K562 (cell line): ENCODE data around the gene TAGLN3. TPM values are rescaled to one million over a fixed set of nuclear protein-coding genes. Genes with fewer than 3 reads are reported as not detected.

Experiments
- ATAC-seq: fragments of 200-7000 bp; cut with Tn5 transposase; 3 replicates; pipeline ENCODE4 v1.9.1; 2020; ENCODE audit warnings: moderate library complexity
- BruUV-seq: library from RNA; stranded (reverse); fragments of 400-500 nt; replicated peaks from 2 replicates; lab custom pipeline; 2021; lab: Mats Ljungman, UMichigan
- CTCF ChIA-PET: fragments of 300-600 bp; formaldehyde crosslinking; extraction: SDS; loops from one replicate; lab custom pipeline; 2021; ENCODE audit warnings: low intra/inter-chr PET ratio; lab: Yijun Ruan, JAX
- POLR2A ChIA-PET: fragments of 300-600, 350-650 bp; sonication (Branson Sonifier 250); formaldehyde crosslinking; extraction: SDS; loops from one replicate; lab custom pipeline; 2021; ENCODE audit warnings: antibody characterized with exemption, inconsistent platforms; lab: Yijun Ruan, JAX
- DNase-seq, 4 experiments: peaks; one replicate each; pipeline versions ENCODE4 v3.0.0 to v3.0.0-alpha.2; 2011 to 2018; ENCODE audit warnings: low spot score in 3 of 4, mixed read lengths in 3 of 4; ENCODE audit errors: extremely low read depth in 1 of 4
- FAIRE-seq: peaks from 2 replicates; lab custom pipeline; 2011; peaks lifted over from hg19 to GRCh38; lab: Jason Lieb, UNC
- H2AFZ ChIP-seq: 2 replicates; pipeline ENCODE4 v1.6.0; 2011; ENCODE audit warnings: low read depth, low read length, control low read depth, inconsistent platforms
- H3K27ac ChIP-seq: fragments of 200-600 bp; 3 replicates; pipeline ENCODE4 v1.8.0; 2011; ENCODE audit warnings: low read depth, mild to moderate bottlenecking, control low read depth, inconsistent platforms, low read length, moderate library complexity, mixed read lengths; ENCODE audit errors: extremely low read depth
- H3K27me3 ChIP-seq, 2 experiments: fragments of 300-600 bp in 1 of 2; 2 replicates in 1 of 2; 3 replicates in 1 of 2; pipeline versions ENCODE4 v1.6.0 to v1.8.0; 2011; ENCODE audit warnings: inconsistent platforms in 2 of 2, low read length in 2 of 2, mild to moderate bottlenecking in 1 of 2, mixed read lengths in 1 of 2, moderate library complexity in 1 of 2; ENCODE audit not compliant: control insufficient read depth in 2 of 2, insufficient read depth in 2 of 2
- H3K36me3 ChIP-seq: fragments of 300-600 bp; 3 replicates; pipeline ENCODE4 v1.8.0; 2011; ENCODE audit warnings: mild to moderate bottlenecking, low read length, inconsistent platforms; ENCODE audit not compliant: control insufficient read depth, insufficient read depth
- H3K4me1 ChIP-seq, 2 experiments: fragments of 200-600 bp in 1 of 2; replicated peaks in 1 of 2; 2 replicates in 1 of 2; 3 replicates in 1 of 2; pipeline versions ENCODE4 v1.5.1 to v1.8.0; 2011; ENCODE audit warnings: inconsistent platforms in 2 of 2, low read length in 2 of 2, mild to moderate bottlenecking in 1 of 2, mixed read lengths in 1 of 2, moderate library complexity in 1 of 2; ENCODE audit not compliant: control insufficient read depth in 2 of 2, insufficient read depth in 2 of 2
- H3K4me2 ChIP-seq: 2 replicates; pipeline ENCODE4 v1.6.1; 2011; ENCODE audit warnings: low read length, control low read depth, inconsistent platforms, mixed read lengths; ENCODE audit not compliant: insufficient read depth
- H3K4me3 ChIP-seq: fragments of 200-600 bp; sonication (generic), shearing (Covaris generic); 2 replicates; pipeline ENCODE4 v1.5.1; 2016; ENCODE audit warnings: control low read depth, inconsistent platforms
- H3K79me2 ChIP-seq: fragments of 200-600 bp; 3 replicates; pipeline ENCODE4 v1.8.0; 2011; ENCODE audit warnings: low read length, inconsistent platforms; ENCODE audit not compliant: control insufficient read depth, insufficient read depth
- H3K9ac ChIP-seq, 2 experiments: 2 replicates each; pipeline versions ENCODE4 v1.6.0 to v1.6.1; 2011; ENCODE audit warnings: low read depth in 2 of 2, low read length in 2 of 2, control low read depth in 1 of 2, inconsistent platforms in 1 of 2, mild to moderate bottlenecking in 1 of 2, mixed read lengths in 1 of 2; ENCODE audit not compliant: insufficient read depth in 1 of 2
- H3K9me1 ChIP-seq: one replicate; pipeline ENCODE4 v1.6.0; 2011; ENCODE audit warnings: inconsistent platforms, mild to moderate bottlenecking, low read length, moderate library complexity; ENCODE audit not compliant: control insufficient read depth, insufficient read depth
- H3K9me3 ChIP-seq: replicated peaks from 2 replicates; pipeline ENCODE4 v1.5.1; 2011; ENCODE audit warnings: low read depth, low read length, inconsistent platforms; ENCODE audit not compliant: control insufficient read depth, insufficient read depth
- H4K20me1 ChIP-seq: replicated peaks from 2 replicates; pipeline ENCODE4 v1.6.1; 2011; ENCODE audit warnings: low read length, inconsistent platforms, mixed read lengths; ENCODE audit not compliant: control insufficient read depth, insufficient read depth
- ETV6 ChIP-seq, 3 experiments: fragments of 150-350 bp in 1 of 3; sonication (generic) in 1 of 3; formaldehyde crosslinking in 1 of 3; IDR thresholded peaks; 2 replicates each; pipeline versions ENCODE4 v1.6.1 to v1.8.0; 2014 to 2022; ENCODE audit warnings: borderline replicate concordance in 2 of 3, low read depth in 2 of 3, antibody characterized with exemption in 1 of 3, low read length in 1 of 3, mild to moderate bottlenecking in 1 of 3, missing genetic modification reagents in 1 of 3
- PCBP1 ChIP-seq: fragments of 200-400 bp; formaldehyde crosslinking; IDR thresholded peaks from 2 replicates; pipeline ENCODE4 v1.6.1; 2018; ENCODE audit warnings: mild to moderate bottlenecking, low read depth, low read length; ENCODE audit not compliant: poor library complexity, severe bottlenecking
- RBBP5 ChIP-seq: fragments of 200-600 bp; sonication (generic); IDR thresholded peaks from 2 replicates; pipeline ENCODE4 v1.6.1; 2012; ENCODE audit warnings: borderline replicate concordance, mild to moderate bottlenecking, low read length, control low read depth, inconsistent platforms; ENCODE audit not compliant: insufficient read depth, poor library complexity, severe bottlenecking
- WGBS: fragments of 100-300 bp; shearing (Covaris generic); methylation state at CpG from one replicate; pipeline ENCODE4 v1.1.6; 2016; ENCODE audit warnings: low coverage, mixed read lengths; ENCODE audit not compliant: insufficient coverage; ENCODE audit errors: missing lambda C conversion rate; 5-methylcytosine and 5-hydroxymethylcytosine counted together
- in situ Hi-C: fragments of 300-500 bp; cut with MboI; formaldehyde crosslinking; loops from 4 replicates; pipeline ENCODE4 v1.15.0; 2018; ENCODE audit warnings: inconsistent platforms, mixed read lengths
- intact Hi-C: fragments of 100-400 bp; cut with micrococcal nuclease; formaldehyde crosslinking; loops from 2 replicates; pipeline ENCODE4 v1.14.2; 2022
- polyA plus RNA-seq, 8 experiments: library from polyadenylated mRNA; depleted of rRNA in 4 of 8; stranded (reverse) in 5 of 8; unstranded in 3 of 8; fragments of >200 nt; fragmentation: Nextera tagmentation in 2 of 8; fragmentation: Illumina TruSeq in 1 of 8; extraction: Ambion mirVana in 2 of 8; extraction: Trizol in 1 of 8; gene quantifications; 2 replicates each; pipeline versions ENCODE4 v1.2.1 to v1.2.3, GENCODE V29; 2011 to 2014; ENCODE audit warnings: inconsistent platforms in 1 of 8, missing spikeins in 1 of 8
- total RNA-seq, 7 experiments: library from RNA; depleted of rRNA in 6 of 7; stranded (reverse); fragments of >200 nt in 6 of 7; fragmentation: Illumina TruSeq in 2 of 7; extraction: Trizol in 2 of 7; gene quantifications; 2 replicates each; pipeline versions ENCODE4 v1.2.1 to v1.2.3, GENCODE V29; 2011 to 2021; ENCODE audit warnings: low replicate concordance in 1 of 7
- TF ChIP-seq, protein P1 (sequence below): IDR thresholded peaks from 2 replicates; pipeline ENCODE4 v1.6.1; 2011; ENCODE audit warnings: borderline replicate concordance, low read depth, mild to moderate bottlenecking, moderate library complexity, low read length; ENCODE audit not compliant: insufficient read depth, poor library complexity, severe bottlenecking
- TF ChIP-seq, protein P2 (sequence below), 3 experiments: fragments of 200-800 bp in 1 of 3; sonication (Bioruptor generic) in 1 of 3; sonication (generic) in 1 of 3; formaldehyde crosslinking in 1 of 3; IDR thresholded peaks; 2 replicates each; pipeline versions ENCODE4 v1.6.1 to v1.8.0; 2016 to 2022; ENCODE audit warnings: mild to moderate bottlenecking in 2 of 3, missing compliant biosample characterization in 2 of 3, missing genetic modification characterization in 2 of 3, missing genetic modification reagents in 1 of 3
- TF ChIP-seq, protein P3 (sequence below): sonication (generic); formaldehyde crosslinking; IDR thresholded peaks from 2 replicates; pipeline ENCODE4 v1.8.0; 2022; ENCODE audit warnings: missing genetic modification reagents, mild to moderate bottlenecking, borderline replicate concordance

Gene TAGLN3
- total and polyA plus RNA-seq, 9 of the 15 experiments (the other 6 are each of a cell fraction or from before 2014, with no cell fraction given), result 0.06 TPM; not detected in 7

DNA sequence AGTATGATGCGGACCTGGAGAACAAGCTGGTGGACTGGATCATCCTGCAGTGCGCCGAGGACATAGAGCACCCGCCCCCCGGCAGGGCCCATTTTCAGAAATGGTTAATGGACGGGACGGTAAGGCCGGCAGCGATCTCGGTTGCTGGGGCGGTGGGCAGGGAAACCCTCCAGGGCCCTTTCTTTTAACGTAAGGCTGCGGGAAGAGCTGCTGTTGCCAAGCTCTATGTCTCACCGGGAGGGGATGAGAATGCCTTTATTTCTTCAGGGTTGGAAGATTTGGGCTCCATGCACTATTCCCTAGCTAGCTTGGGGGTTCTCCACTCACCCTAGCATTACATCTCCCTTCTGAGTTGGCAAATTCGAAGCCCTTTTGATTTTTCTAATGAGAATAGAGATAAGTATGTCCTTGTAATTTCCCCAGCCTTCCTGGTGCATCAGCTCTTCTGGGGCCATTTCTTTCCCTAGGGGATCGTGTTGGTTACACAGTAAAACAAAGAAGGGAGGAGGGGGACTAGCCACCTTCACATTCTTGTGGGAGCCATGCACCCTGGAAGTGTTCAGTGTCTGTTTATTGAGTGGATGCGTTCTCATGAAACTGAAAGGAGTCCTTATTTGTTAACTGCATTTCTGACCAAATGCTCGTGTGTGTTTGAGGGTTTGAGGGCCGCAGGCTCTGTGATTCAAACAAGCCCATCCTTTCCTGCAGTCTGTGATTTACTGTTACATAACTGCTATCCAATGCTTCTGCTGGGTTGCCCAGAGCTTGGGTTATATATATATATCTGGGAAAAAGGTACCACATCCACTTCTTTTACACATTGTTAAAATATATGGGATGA is 982 bp downstream of the TAGLN3 start:
- CTCF ChIA-PET, result no interaction called here
- Histone ChIP-seq H3K9ac (no peak overlapping the region), H3K4me2 (no peak overlapping the region), H3K4me1 (no peaks in the 10 kb centered on the region; a peak in 1 of 5 replicates), H3K27ac (no peak overlapping the region), H4K20me1 (no peaks in the 10 kb centered on the region), H3K9me1 (no peaks in the 10 kb centered on the region), H2AFZ (no peak overlapping the region), H3K4me3 (no peak overlapping the region), H3K9me3 (no peaks in the 10 kb centered on the region), H3K36me3 (no peaks in the 10 kb centered on the region), H3K27me3 (peaks cover 0 to 14% of the 10 kb centered on the region in 2 experiments; a peak in 3 of 5 replicates), H3K79me2 (no peaks in the 10 kb centered on the region)
- no peak for FAIRE-seq
- POLR2A ChIA-PET, result interaction anchor here (1.0 kb wide), 1 partner anchor 10 kb away, joined by 4 read pairs; no protein-coding TSS in a partner anchor
- no peak for DNase-seq
- ATAC-seq, result no peak
- 0% methylated on average over 14 of the region's 19 CpGs for WGBS
- in situ Hi-C loops, result no loop called here
- no TSS peak for BruUV-seq
- intact Hi-C loops, result no loop called here
- TF ChIP-seq, protein P1, sequence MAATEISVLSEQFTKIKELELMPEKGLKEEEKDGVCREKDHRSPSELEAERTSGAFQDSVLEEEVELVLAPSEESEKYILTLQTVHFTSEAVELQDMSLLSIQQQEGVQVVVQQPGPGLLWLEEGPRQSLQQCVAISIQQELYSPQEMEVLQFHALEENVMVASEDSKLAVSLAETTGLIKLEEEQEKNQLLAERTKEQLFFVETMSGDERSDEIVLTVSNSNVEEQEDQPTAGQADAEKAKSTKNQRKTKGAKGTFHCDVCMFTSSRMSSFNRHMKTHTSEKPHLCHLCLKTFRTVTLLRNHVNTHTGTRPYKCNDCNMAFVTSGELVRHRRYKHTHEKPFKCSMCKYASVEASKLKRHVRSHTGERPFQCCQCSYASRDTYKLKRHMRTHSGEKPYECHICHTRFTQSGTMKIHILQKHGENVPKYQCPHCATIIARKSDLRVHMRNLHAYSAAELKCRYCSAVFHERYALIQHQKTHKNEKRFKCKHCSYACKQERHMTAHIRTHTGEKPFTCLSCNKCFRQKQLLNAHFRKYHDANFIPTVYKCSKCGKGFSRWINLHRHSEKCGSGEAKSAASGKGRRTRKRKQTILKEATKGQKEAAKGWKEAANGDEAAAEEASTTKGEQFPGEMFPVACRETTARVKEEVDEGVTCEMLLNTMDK, result no peak
- TF ChIP-seq, protein P2, sequence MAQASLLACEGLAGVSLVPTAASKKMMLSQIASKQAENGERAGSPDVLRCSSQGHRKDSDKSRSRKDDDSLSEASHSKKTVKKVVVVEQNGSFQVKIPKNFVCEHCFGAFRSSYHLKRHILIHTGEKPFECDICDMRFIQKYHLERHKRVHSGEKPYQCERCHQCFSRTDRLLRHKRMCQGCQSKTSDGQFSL (CRISPR knock-in tag; IDR thresholded peaks at IDR 0.05), result no peak
- TF ChIP-seq, protein P2 (tag; IDR thresholded peaks at IDR 0.05), result no peak
- TF ChIP-seq, protein P3, sequence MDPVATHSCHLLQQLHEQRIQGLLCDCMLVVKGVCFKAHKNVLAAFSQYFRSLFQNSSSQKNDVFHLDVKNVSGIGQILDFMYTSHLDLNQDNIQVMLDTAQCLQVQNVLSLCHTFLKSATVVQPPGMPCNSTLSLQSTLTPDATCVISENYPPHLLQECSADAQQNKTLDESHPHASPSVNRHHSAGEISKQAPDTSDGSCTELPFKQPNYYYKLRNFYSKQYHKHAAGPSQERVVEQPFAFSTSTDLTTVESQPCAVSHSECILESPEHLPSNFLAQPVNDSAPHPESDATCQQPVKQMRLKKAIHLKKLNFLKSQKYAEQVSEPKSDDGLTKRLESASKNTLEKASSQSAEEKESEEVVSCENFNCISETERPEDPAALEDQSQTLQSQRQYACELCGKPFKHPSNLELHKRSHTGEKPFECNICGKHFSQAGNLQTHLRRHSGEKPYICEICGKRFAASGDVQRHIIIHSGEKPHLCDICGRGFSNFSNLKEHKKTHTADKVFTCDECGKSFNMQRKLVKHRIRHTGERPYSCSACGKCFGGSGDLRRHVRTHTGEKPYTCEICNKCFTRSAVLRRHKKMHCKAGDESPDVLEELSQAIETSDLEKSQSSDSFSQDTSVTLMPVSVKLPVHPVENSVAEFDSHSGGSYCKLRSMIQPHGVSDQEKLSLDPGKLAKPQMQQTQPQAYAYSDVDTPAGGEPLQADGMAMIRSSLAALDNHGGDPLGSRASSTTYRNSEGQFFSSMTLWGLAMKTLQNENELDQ (CRISPR knock-in tag), result no peak
- TF ChIP-seq ETV6 (IDR thresholded peaks at IDR 0.05; ENCODE audit: borderline replicate concordance in 1 of 2, low read depth in 2 of 2, low read length in 1 of 2), result no peak
- no peak for TF ChIP-seq ETV6 (CRISPR knock-in tag; IDR thresholded peaks at IDR 0.05; ENCODE audit: borderline replicate concordance)
- TF ChIP-seq RBBP5, result no peak
- TF ChIP-seq PCBP1, result no peak
